K562 (cell line): Measurements from ENCODE around the gene TBL1Y. TPM values are rescaled to one million over a fixed set of nuclear protein-coding genes. Genes with fewer than 3 reads are reported as not detected.

Experiments used
- ATAC-seq: fragments of 200-7000 bp; cut with Tn5 transposase; 3 replicates; pipeline ENCODE4 v1.9.1; 2020; ENCODE audit warnings: moderate library complexity
- BruUV-seq: library from RNA; stranded (reverse); fragments of 400-500 nt; replicated peaks from 2 replicates; lab custom pipeline; 2021; lab: Mats Ljungman, UMichigan
- CTCF ChIA-PET: fragments of 300-600 bp; formaldehyde crosslinking; extraction: SDS; loops from one replicate; lab custom pipeline; 2021; ENCODE audit warnings: low intra/inter-chr PET ratio; lab: Yijun Ruan, JAX
- POLR2A ChIA-PET: fragments of 300-600, 350-650 bp; sonication (Branson Sonifier 250); formaldehyde crosslinking; extraction: SDS; loops from one replicate; lab custom pipeline; 2021; ENCODE audit warnings: antibody characterized with exemption, inconsistent platforms; lab: Yijun Ruan, JAX
- DNase-seq, 4 experiments: peaks; one replicate each; pipeline versions ENCODE4 v3.0.0 to v3.0.0-alpha.2; 2011 to 2018; ENCODE audit warnings: low spot score in 3 of 4, mixed read lengths in 3 of 4; ENCODE audit errors: extremely low read depth in 1 of 4
- FAIRE-seq: peaks from 2 replicates; lab custom pipeline; 2011; peaks lifted over from hg19 to GRCh38; lab: Jason Lieb, UNC
- H2AFZ ChIP-seq: 2 replicates; pipeline ENCODE4 v1.6.0; 2011; ENCODE audit warnings: low read depth, low read length, control low read depth, inconsistent platforms
- H3K27ac ChIP-seq: fragments of 200-600 bp; 3 replicates; pipeline ENCODE4 v1.8.0; 2011; ENCODE audit warnings: low read depth, mild to moderate bottlenecking, control low read depth, inconsistent platforms, low read length, moderate library complexity, mixed read lengths; ENCODE audit errors: extremely low read depth
- H3K27me3 ChIP-seq, 2 experiments: fragments of 300-600 bp in 1 of 2; 2 replicates in 1 of 2; 3 replicates in 1 of 2; pipeline versions ENCODE4 v1.6.0 to v1.8.0; 2011; ENCODE audit warnings: inconsistent platforms in 2 of 2, low read length in 2 of 2, mild to moderate bottlenecking in 1 of 2, mixed read lengths in 1 of 2, moderate library complexity in 1 of 2; ENCODE audit not compliant: control insufficient read depth in 2 of 2, insufficient read depth in 2 of 2
- H3K36me3 ChIP-seq: fragments of 300-600 bp; 3 replicates; pipeline ENCODE4 v1.8.0; 2011; ENCODE audit warnings: mild to moderate bottlenecking, low read length, inconsistent platforms; ENCODE audit not compliant: control insufficient read depth, insufficient read depth
- H3K4me1 ChIP-seq, 2 experiments: fragments of 200-600 bp in 1 of 2; replicated peaks in 1 of 2; 2 replicates in 1 of 2; 3 replicates in 1 of 2; pipeline versions ENCODE4 v1.5.1 to v1.8.0; 2011; ENCODE audit warnings: inconsistent platforms in 2 of 2, low read length in 2 of 2, mild to moderate bottlenecking in 1 of 2, mixed read lengths in 1 of 2, moderate library complexity in 1 of 2; ENCODE audit not compliant: control insufficient read depth in 2 of 2, insufficient read depth in 2 of 2
- H3K4me2 ChIP-seq: 2 replicates; pipeline ENCODE4 v1.6.1; 2011; ENCODE audit warnings: low read length, control low read depth, inconsistent platforms, mixed read lengths; ENCODE audit not compliant: insufficient read depth
- H3K4me3 ChIP-seq: fragments of 200-600 bp; sonication (generic), shearing (Covaris generic); 2 replicates; pipeline ENCODE4 v1.5.1; 2016; ENCODE audit warnings: control low read depth, inconsistent platforms
- H3K79me2 ChIP-seq: fragments of 200-600 bp; 3 replicates; pipeline ENCODE4 v1.8.0; 2011; ENCODE audit warnings: low read length, inconsistent platforms; ENCODE audit not compliant: control insufficient read depth, insufficient read depth
- H3K9ac ChIP-seq, 2 experiments: 2 replicates each; pipeline versions ENCODE4 v1.6.0 to v1.6.1; 2011; ENCODE audit warnings: low read depth in 2 of 2, low read length in 2 of 2, control low read depth in 1 of 2, inconsistent platforms in 1 of 2, mild to moderate bottlenecking in 1 of 2, mixed read lengths in 1 of 2; ENCODE audit not compliant: insufficient read depth in 1 of 2
- H3K9me1 ChIP-seq: one replicate; pipeline ENCODE4 v1.6.0; 2011; ENCODE audit warnings: inconsistent platforms, mild to moderate bottlenecking, low read length, moderate library complexity; ENCODE audit not compliant: control insufficient read depth, insufficient read depth
- H3K9me3 ChIP-seq: replicated peaks from 2 replicates; pipeline ENCODE4 v1.5.1; 2011; ENCODE audit warnings: low read depth, low read length, inconsistent platforms; ENCODE audit not compliant: control insufficient read depth, insufficient read depth
- H4K20me1 ChIP-seq: replicated peaks from 2 replicates; pipeline ENCODE4 v1.6.1; 2011; ENCODE audit warnings: low read length, inconsistent platforms, mixed read lengths; ENCODE audit not compliant: control insufficient read depth, insufficient read depth
- ATF3 ChIP-seq, 2 experiments: fragments of 450-650 bp in 1 of 2; sonication (generic) in 1 of 2; formaldehyde crosslinking in 1 of 2; IDR thresholded peaks in 1 of 2; conservative IDR thresholded peaks in 1 of 2; 2 replicates each; pipeline versions ENCODE4 v1.6.1 to v1.8.1; 2016 to 2023; ENCODE audit warnings: mild to moderate bottlenecking in 2 of 2, moderate library complexity in 2 of 2, inconsistent platforms in 1 of 2, missing genetic modification reagents in 1 of 2
- CBFA2T3 ChIP-seq: fragments of 450-650 bp; IDR thresholded peaks from 2 replicates; pipeline ENCODE4 v1.6.1; 2017
- CCNT2 ChIP-seq: IDR thresholded peaks from 2 replicates; pipeline ENCODE4 v1.6.1; 2011; ENCODE audit warnings: borderline replicate concordance, low read depth, mild to moderate bottlenecking, moderate library complexity, mixed read lengths, low read length; ENCODE audit not compliant: insufficient read length; ENCODE audit errors: extremely low read depth
- CREM ChIP-seq: IDR thresholded peaks from 2 replicates; pipeline ENCODE4 v1.6.1; 2014; ENCODE audit warnings: antibody characterized with exemption, low read depth
- FOXO4 ChIP-seq: fragments of 450-650 bp; formaldehyde crosslinking; IDR thresholded peaks from 2 replicates; pipeline ENCODE4 v1.4.0; 2020; ENCODE audit warnings: mild to moderate bottlenecking, moderate library complexity
- GTF2E2 ChIP-seq: fragments of 200-800 bp; sonication (Bioruptor generic); IDR thresholded peaks from 2 replicates; pipeline ENCODE4 v1.6.1; 2016; ENCODE audit warnings: missing genetic modification characterization, missing compliant biosample characterization
- HMGXB4 ChIP-seq: sonication (generic); formaldehyde crosslinking; IDR thresholded peaks from 2 replicates; pipeline ENCODE4 v1.8.1; 2023; ENCODE audit warnings: mild to moderate bottlenecking, missing genetic modification reagents
- IRF2 ChIP-seq: sonication (generic); formaldehyde crosslinking; IDR thresholded peaks from 2 replicates; pipeline ENCODE4 v1.8.1; 2022; ENCODE audit warnings: mild to moderate bottlenecking, missing genetic modification reagents
- KDM5B ChIP-seq: fragments of 200-600 bp; sonication (generic); IDR thresholded peaks from 2 replicates; pipeline ENCODE4 v1.6.1; 2012; ENCODE audit warnings: low read depth, mild to moderate bottlenecking, moderate library complexity, low read length, control low read depth, inconsistent platforms; ENCODE audit not compliant: insufficient replicate concordance
- MAFK ChIP-seq: IDR thresholded peaks from 2 replicates; pipeline ENCODE4 v1.6.1; 2011; ENCODE audit warnings: low read length, improper control_type of control experiment
- PRPF4 ChIP-seq: fragments of 200-400 bp; formaldehyde crosslinking; IDR thresholded peaks from one replicate; pipeline ENCODE4 v1.6.1; 2017; ENCODE audit warnings: low read length, low read depth, mild to moderate bottlenecking; ENCODE audit not compliant: insufficient read depth, poor library complexity, severe bottlenecking
- SRSF7 ChIP-seq: fragments of 200-400 bp; formaldehyde crosslinking; optimal IDR thresholded peaks from 2 replicates; pipeline ENCODE3; 2017; ENCODE audit warnings: mild to moderate bottlenecking, low read depth, low read length
- TCF7L2 ChIP-seq: fragments of 150-350 bp; IDR thresholded peaks from 2 replicates; pipeline ENCODE4 v1.6.1; 2016; ENCODE audit warnings: low read depth, mild to moderate bottlenecking, low read length, moderate library complexity
- ZNF143 ChIP-seq: sonication (generic); formaldehyde crosslinking; IDR thresholded peaks from 2 replicates; pipeline ENCODE4 v1.9.0; 2022; ENCODE audit warnings: mild to moderate bottlenecking, missing genetic modification reagents
- ZNF444 ChIP-seq: fragments of 250-450 bp; sonication (Bioruptor Pico); IDR thresholded peaks from 2 replicates; pipeline ENCODE4 v1.4.0; 2020; ENCODE audit warnings: mild to moderate bottlenecking, moderate library complexity
- ZNF507 ChIP-seq: conservative IDR thresholded peaks from 2 replicates; pipeline ENCODE4 v1.6.1; 2017; ENCODE audit warnings: missing genetic modification characterization, missing compliant biosample characterization
- ZNF778 ChIP-seq: fragments of 450-650 bp; formaldehyde crosslinking; IDR thresholded peaks from 2 replicates; pipeline ENCODE4 v1.4.0; 2020; ENCODE audit warnings: mild to moderate bottlenecking, moderate library complexity
- WGBS: fragments of 100-300 bp; shearing (Covaris generic); methylation state at CpG from one replicate; pipeline ENCODE4 v1.1.6; 2016; ENCODE audit warnings: low coverage, mixed read lengths; ENCODE audit not compliant: insufficient coverage; ENCODE audit errors: missing lambda C conversion rate; 5-methylcytosine and 5-hydroxymethylcytosine counted together
- in situ Hi-C: fragments of 300-500 bp; cut with MboI; formaldehyde crosslinking; loops from 4 replicates; pipeline ENCODE4 v1.15.0; 2018; ENCODE audit warnings: inconsistent platforms, mixed read lengths
- intact Hi-C: fragments of 100-400 bp; cut with micrococcal nuclease; formaldehyde crosslinking; loops from 2 replicates; pipeline ENCODE4 v1.14.2; 2022
- polyA plus RNA-seq, 8 experiments: library from polyadenylated mRNA; depleted of rRNA in 4 of 8; stranded (reverse) in 5 of 8; unstranded in 3 of 8; fragments of >200 nt; fragmentation: Nextera tagmentation in 2 of 8; fragmentation: Illumina TruSeq in 1 of 8; extraction: Ambion mirVana in 2 of 8; extraction: Trizol in 1 of 8; gene quantifications; 2 replicates each; pipeline versions ENCODE4 v1.2.1 to v1.2.3, GENCODE V29; 2011 to 2014; ENCODE audit warnings: inconsistent platforms in 1 of 8, missing spikeins in 1 of 8
- total RNA-seq, 7 experiments: library from RNA; depleted of rRNA in 6 of 7; stranded (reverse); fragments of >200 nt in 6 of 7; fragmentation: Illumina TruSeq in 2 of 7; extraction: Trizol in 2 of 7; gene quantifications; 2 replicates each; pipeline versions ENCODE4 v1.2.1 to v1.2.3, GENCODE V29; 2011 to 2021; ENCODE audit warnings: low replicate concordance in 1 of 7

Gene TBL1Y
- total and polyA plus RNA-seq, 9 of the 15 experiments (the other 6 are each of a cell fraction or from before 2014, with no cell fraction given) = not detected

- H3K27me3 ChIP-seq = no peaks in the 10 kb centered on the region
These were observed 205.4 kb downstream of the TBL1Y start for GRCh38 chrY:7115871-7116270.

More at GRCh38 chrY:7115871-7116270, 205.4 kb downstream of the TBL1Y start:
- no peak for DNase-seq
- Histone ChIP-seq H3K9me1 (no peaks in the 10 kb centered on the region), H3K79me2 (no peaks in the 10 kb centered on the region), H3K36me3 (no peaks in the 10 kb centered on the region), H3K4me2 (no peak overlapping the region), H3K4me3 (no peak overlapping the region), H3K4me1 (no peaks in the 10 kb centered on the region), H3K27ac (no peak overlapping the region), H3K9ac (no peak overlapping the region), H4K20me1 (no peaks in the 10 kb centered on the region), H3K9me3 (no peaks in the 10 kb centered on the region), H2AFZ (no peak overlapping the region)
- no peak for ATAC-seq
- intact Hi-C loops (no loop called here), in situ Hi-C loops (no loop called here)
- CTCF ChIA-PET = no interaction called here
- no CpG with 5 or more reads among the region's 5 CpGs for WGBS
- BruUV-seq = no TSS peak
- TF ChIP-seq CREM (no peak), GTF2E2 (no peak), SRSF7 (no peak), IRF2 (CRISPR knock-in tag) (no peak), CCNT2 (no peak), TCF7L2 (no peak), FOXO4 (no peak), PRPF4 (no peak), ATF3 (IDR thresholded peaks at IDR 0.05) (no peak), ATF3 (CRISPR knock-in tag; conservative IDR thresholded peaks at IDR 0.05) (no peak), CBFA2T3 (no peak), MAFK (no peak), ZNF507 (no peak), KDM5B (no peak), ZNF444 (CRISPR knock-in tag) (no peak), HMGXB4 (no peak), ZNF778 (no peak), ZNF143 (CRISPR knock-in tag) (no peak)
- no peak for FAIRE-seq
- POLR2A ChIA-PET = no interaction called here
